HepG2 (cell line): ENCODE results near the gene SNF8. TPM values are rescaled to one million over a fixed set of nuclear protein-coding genes. Genes with fewer than 3 reads are reported as not detected.

Experiments used
- ATAC-seq: fragments of 200-7000 bp; cut with Tn5 transposase; 3 replicates; pipeline ENCODE4 v1.9.1; 2020; ENCODE audit warnings: mild to moderate bottlenecking, moderate library complexity
- BruUV-seq: library from RNA; stranded (reverse); fragments of 400-500 nt; replicated peaks from 2 replicates; lab custom pipeline; 2021; lab: Mats Ljungman, UMichigan
- CTCF ChIA-PET: fragments of 300-600 bp; formaldehyde crosslinking; extraction: SDS; loops from one replicate; lab custom pipeline; 2021; ENCODE audit warnings: low total read pairs, inconsistent platforms, low intra/inter-chr PET ratio; lab: Yijun Ruan, JAX
- POLR2A ChIA-PET: fragments of 350-600 bp; sonication (Branson Sonifier 250); formaldehyde crosslinking; loops from one replicate; lab custom pipeline; 2020; ENCODE audit warnings: antibody characterized with exemption, inconsistent platforms; lab: Yijun Ruan, JAX
- DNase-seq: peaks from one replicate; pipeline ENCODE4 v3.0.0-alpha.2; 2015; ENCODE audit warnings: low spot score
- FAIRE-seq: peaks from 3 replicates; lab custom pipeline; 2011; peaks lifted over from hg19 to GRCh38; lab: Jason Lieb, UNC
- H2AFZ ChIP-seq: one replicate; pipeline ENCODE4 v1.6.1; 2011; ENCODE audit warnings: low read length, inconsistent platforms
- H3K27ac ChIP-seq: fragments of 300-600 bp; 3 replicates; pipeline ENCODE4 v1.8.0; 2011; ENCODE audit warnings: mixed run types, mild to moderate bottlenecking, mixed read lengths, low read length, inconsistent platforms; ENCODE audit not compliant: insufficient read depth; ENCODE audit errors: extremely low read length
- H3K27me3 ChIP-seq, 2 experiments: fragments of 200-600 bp in 1 of 2; 2 replicates in 1 of 2; 3 replicates in 1 of 2; pipeline versions ENCODE4 v1.6.0 to v1.8.0; 2011; ENCODE audit warnings: low read length in 2 of 2, mild to moderate bottlenecking in 2 of 2, moderate library complexity in 2 of 2, inconsistent platforms in 1 of 2; ENCODE audit not compliant: insufficient read depth in 2 of 2, control insufficient read depth in 1 of 2
- H3K36me3 ChIP-seq, 2 experiments: fragments of 200-600 bp in 1 of 2; replicated peaks in 1 of 2; 2 replicates in 1 of 2; 3 replicates in 1 of 2; pipeline versions ENCODE4 v1.5.1 to v1.8.0; 2011; ENCODE audit warnings: low read length in 2 of 2, inconsistent platforms in 1 of 2; ENCODE audit not compliant: insufficient read depth in 2 of 2, control insufficient read depth in 1 of 2
- H3K4me1 ChIP-seq: 2 replicates; pipeline ENCODE4 v1.5.1; 2012; ENCODE audit warnings: low read length, inconsistent platforms; ENCODE audit not compliant: insufficient read depth
- H3K4me2 ChIP-seq: 2 replicates; pipeline ENCODE4 v1.6.0; 2011; ENCODE audit warnings: low read depth, low read length, inconsistent platforms
- H3K4me3 ChIP-seq, 3 experiments: fragments of 200-600 bp in 1 of 3; sonication (generic), shearing (Covaris generic) in 1 of 3; replicated peaks in 1 of 3; 2 replicates each; pipeline ENCODE4 v1.5.1; 2011 to 2016; ENCODE audit warnings: low read length in 3 of 3, inconsistent platforms in 2 of 3, low read depth in 2 of 3, mild to moderate bottlenecking in 2 of 3, control low read depth in 1 of 3, mixed read lengths in 1 of 3; ENCODE audit not compliant: insufficient read depth in 1 of 3
- H3K79me2 ChIP-seq: one replicate; pipeline ENCODE4 v1.6.1; 2011; ENCODE audit warnings: low read length, inconsistent platforms; ENCODE audit not compliant: insufficient read depth
- H3K9ac ChIP-seq: 2 replicates; pipeline ENCODE4 v1.6.0; 2011; ENCODE audit warnings: mild to moderate bottlenecking, low read depth, low read length, inconsistent platforms; ENCODE audit not compliant: insufficient read depth
- H3K9me3 ChIP-seq: 2 replicates; pipeline ENCODE4 v1.5.1; 2012; ENCODE audit warnings: mild to moderate bottlenecking, low read length
- H4K20me1 ChIP-seq: 2 replicates; pipeline ENCODE4 v1.6.0; 2011; ENCODE audit warnings: inconsistent platforms, mild to moderate bottlenecking, low read length, moderate library complexity; ENCODE audit not compliant: insufficient read depth
- BORCS8-MEF2B ChIP-seq: sonication (generic); formaldehyde crosslinking; IDR thresholded peaks from 2 replicates; pipeline ENCODE4 v1.8.0; 2022; ENCODE audit warnings: mild to moderate bottlenecking, missing genetic modification reagents
- GTF2F1 ChIP-seq: fragments of 150-350 bp; IDR thresholded peaks from 2 replicates; pipeline ENCODE4 v1.6.1; 2014; ENCODE audit warnings: low read length
- KLF6 ChIP-seq: IDR thresholded peaks from 2 replicates; pipeline ENCODE4 v1.8.0; 2016; ENCODE audit warnings: missing biosample characterization, missing genetic modification reagents
- SMAD9 ChIP-seq: sonication (generic); formaldehyde crosslinking; IDR thresholded peaks from 2 replicates; pipeline ENCODE4 v1.5.1; 2020; ENCODE audit warnings: mild to moderate bottlenecking, missing genetic modification reagents
- SP1 ChIP-seq, 2 experiments: fragments of 450-650 bp in 1 of 2; sonication (generic) in 1 of 2; formaldehyde crosslinking in 1 of 2; IDR thresholded peaks; 2 replicates each; pipeline versions ENCODE4 v1.4.0 to v1.6.1; 2016 to 2020; ENCODE audit warnings: missing genetic modification reagents in 1 of 2
- ZNF713 ChIP-seq: sonication (generic); formaldehyde crosslinking; IDR thresholded peaks from 2 replicates; pipeline ENCODE4 v1.4.0; 2020; ENCODE audit warnings: mild to moderate bottlenecking, missing genetic modification reagents
- ZNF816 ChIP-seq: sonication (generic); formaldehyde crosslinking; IDR thresholded peaks from 2 replicates; pipeline ENCODE4 v1.8.0; 2022; ENCODE audit warnings: missing genetic modification reagents, mild to moderate bottlenecking, borderline replicate concordance
- ZSCAN21 ChIP-seq: sonication (generic); formaldehyde crosslinking; IDR thresholded peaks from 2 replicates; pipeline ENCODE4 v1.8.0; 2022; ENCODE audit warnings: mild to moderate bottlenecking, missing genetic modification reagents, moderate library complexity, borderline replicate concordance
- WGBS: methylation state at CpG from one replicate; pipeline ENCODE4 v1.1.6; 2017; ENCODE audit warnings: low lambda C conversion rate; 5-methylcytosine and 5-hydroxymethylcytosine counted together
- in situ Hi-C: cut with HindIII; loops from 2 replicates; pipeline ENCODE4 v1.10.0; 2017; ENCODE audit warnings: low pct_unique_long_range_greater_than_20kb; ENCODE audit not compliant: extremely low pct_ligation_motif_present
- intact Hi-C: fragments of 100-400 bp; cut with micrococcal nuclease; formaldehyde crosslinking; loops from one replicate; pipeline ENCODE4 v1.10.0; 2022; ENCODE audit not compliant: unreplicated experiment
- polyA plus RNA-seq, 8 experiments: library from polyadenylated mRNA; depleted of rRNA in 3 of 8; stranded (reverse) in 7 of 8; unstranded in 1 of 8; fragments of >200 nt; fragmentation: Illumina TruSeq in 4 of 8; extraction: Trizol in 4 of 8; gene quantifications; 2 replicates each; pipeline versions ENCODE4 v1.2.1 to v1.2.3, GENCODE V29; 2011 to 2016; ENCODE audit warnings: low read depth in 4 of 8, missing spikeins in 1 of 8, mixed read lengths in 1 of 8; ENCODE audit not compliant: insufficient read depth in 1 of 8
- total RNA-seq, 5 experiments: library from RNA; depleted of rRNA; stranded (reverse); fragments of >200 nt; fragmentation: Illumina TruSeq; extraction: Trizol; gene quantifications; 2 replicates each; pipeline ENCODE4 v1.2.3, GENCODE V29; 2016; ENCODE audit warnings: low read depth in 1 of 5
- TF ChIP-seq, protein P1 (sequence below): sonication (generic); formaldehyde crosslinking; IDR thresholded peaks from 2 replicates; pipeline ENCODE4 v1.5.1; 2020; ENCODE audit warnings: missing genetic modification reagents, mild to moderate bottlenecking, borderline replicate concordance
- TF ChIP-seq, protein P2 (sequence below): IDR thresholded peaks from 2 replicates; pipeline ENCODE4 v1.6.1; 2016; ENCODE audit warnings: missing compliant biosample characterization, missing genetic modification reagents, borderline replicate concordance
- TF ChIP-seq, protein P3 (sequence below): sonication (generic); formaldehyde crosslinking; IDR thresholded peaks from 2 replicates; pipeline ENCODE4 v1.4.0; 2020; ENCODE audit warnings: missing genetic modification reagents, low read depth, mild to moderate bottlenecking, borderline replicate concordance
- TF ChIP-seq, protein P4 (sequence below): sonication (generic); formaldehyde crosslinking; IDR thresholded peaks from 2 replicates; pipeline ENCODE4 v1.4.0; 2020; ENCODE audit warnings: missing genetic modification reagents
- TF ChIP-seq, protein P5 (sequence below): sonication (generic); formaldehyde crosslinking; IDR thresholded peaks from 2 replicates; pipeline ENCODE4; 2020; ENCODE audit warnings: missing genetic modification reagents, mild to moderate bottlenecking, borderline replicate concordance

The SNF8 gene
- total and polyA plus RNA-seq, 2 of the 13 experiments (the other 11 are each of a cell fraction or from before 2014, with no cell fraction given), result 114 to 153 TPM

DNA sequence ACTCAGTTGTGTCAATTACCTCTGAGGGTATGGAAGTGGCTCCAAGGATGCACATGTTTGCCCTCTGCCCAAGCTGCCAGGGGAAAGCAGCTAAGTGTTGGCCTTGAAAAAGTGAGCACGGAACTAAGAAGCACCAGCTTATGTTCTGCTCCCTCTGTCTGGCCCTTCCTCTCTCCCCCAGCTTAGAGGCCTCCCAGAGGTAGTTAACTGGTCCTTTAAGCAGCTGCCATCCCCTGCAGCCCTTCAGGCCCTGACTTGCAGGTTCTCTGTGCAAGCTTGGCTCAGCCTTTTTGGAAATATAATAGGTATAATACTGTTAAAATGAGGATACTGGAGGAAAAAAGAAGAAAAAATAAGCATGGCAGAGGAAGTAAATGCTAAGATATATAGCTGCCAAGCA lies 43.4 kb downstream of the SNF8 start:
- Histone ChIP-seq H3K9ac (no peak overlapping the region), H3K27me3 (no peaks in the 10 kb centered on the region), H3K4me3 (no peak overlapping the region), H3K79me2 (no peaks in the 10 kb centered on the region), H2AFZ (no peak overlapping the region), H3K4me2 (no peak overlapping the region), H3K27ac (no peak overlapping the region), H3K9me3 (no peaks in the 10 kb centered on the region), H3K36me3 (peaks cover 0 to 1% of the 10 kb centered on the region in 2 experiments; a peak in 2 of 5 replicates), H4K20me1 (no peaks in the 10 kb centered on the region; the same call in 1 of the 2 replicates), H3K4me1 (peaks cover 47% of the 10 kb centered on the region)
- in situ Hi-C loops, result no loop called here
- DNase-seq (no peak), FAIRE-seq (no peak), ATAC-seq (peak; percentile 19; the same call in 2 of the 3 replicates)
- TF ChIP-seq, protein P1, sequence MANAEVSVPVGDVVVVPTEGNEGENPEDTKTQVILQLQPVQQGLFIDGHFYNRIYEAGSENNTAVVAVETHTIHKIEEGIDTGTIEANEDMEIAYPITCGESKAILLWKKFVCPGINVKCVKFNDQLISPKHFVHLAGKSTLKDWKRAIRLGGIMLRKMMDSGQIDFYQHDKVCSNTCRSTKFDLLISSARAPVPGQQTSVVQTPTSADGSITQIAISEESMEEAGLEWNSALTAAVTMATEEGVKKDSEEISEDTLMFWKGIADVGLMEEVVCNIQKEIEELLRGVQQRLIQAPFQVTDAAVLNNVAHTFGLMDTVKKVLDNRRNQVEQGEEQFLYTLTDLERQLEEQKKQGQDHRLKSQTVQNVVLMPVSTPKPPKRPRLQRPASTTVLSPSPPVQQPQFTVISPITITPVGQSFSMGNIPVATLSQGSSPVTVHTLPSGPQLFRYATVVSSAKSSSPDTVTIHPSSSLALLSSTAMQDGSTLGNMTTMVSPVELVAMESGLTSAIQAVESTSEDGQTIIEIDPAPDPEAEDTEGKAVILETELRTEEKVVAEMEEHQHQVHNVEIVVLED (CRISPR knock-in tag), result no peak
- TF ChIP-seq BORCS8-MEF2B (no peak), SMAD9 (CRISPR knock-in tag) (no peak), SP1 (IDR thresholded peaks at IDR 0.05) (no peak), SP1 (CRISPR knock-in tag; IDR thresholded peaks at IDR 0.05) (no peak), ZNF816 (CRISPR knock-in tag) (no peak), ZSCAN21 (CRISPR knock-in tag) (no peak), KLF6 (no peak), ZNF713 (CRISPR knock-in tag) (no peak), GTF2F1 (no peak)
- TF ChIP-seq, protein P2, sequence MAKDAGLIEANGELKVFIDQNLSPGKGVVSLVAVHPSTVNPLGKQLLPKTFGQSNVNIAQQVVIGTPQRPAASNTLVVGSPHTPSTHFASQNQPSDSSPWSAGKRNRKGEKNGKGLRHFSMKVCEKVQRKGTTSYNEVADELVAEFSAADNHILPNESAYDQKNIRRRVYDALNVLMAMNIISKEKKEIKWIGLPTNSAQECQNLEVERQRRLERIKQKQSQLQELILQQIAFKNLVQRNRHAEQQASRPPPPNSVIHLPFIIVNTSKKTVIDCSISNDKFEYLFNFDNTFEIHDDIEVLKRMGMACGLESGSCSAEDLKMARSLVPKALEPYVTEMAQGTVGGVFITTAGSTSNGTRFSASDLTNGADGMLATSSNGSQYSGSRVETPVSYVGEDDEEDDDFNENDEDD, result no peak
- TF ChIP-seq, protein P3, sequence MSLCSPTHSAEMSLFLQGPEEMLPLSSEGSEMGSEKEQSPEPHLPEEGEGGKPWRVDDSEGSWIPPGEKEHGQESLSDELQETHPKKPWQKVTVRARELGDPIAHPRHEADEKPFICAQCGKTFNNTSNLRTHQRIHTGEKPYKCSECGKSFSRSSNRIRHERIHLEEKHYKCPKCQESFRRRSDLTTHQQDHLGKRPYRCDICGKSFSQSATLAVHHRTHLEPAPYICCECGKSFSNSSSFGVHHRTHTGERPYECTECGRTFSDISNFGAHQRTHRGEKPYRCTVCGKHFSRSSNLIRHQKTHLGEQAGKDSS (CRISPR knock-in tag), result no peak
- TF ChIP-seq, protein P4, sequence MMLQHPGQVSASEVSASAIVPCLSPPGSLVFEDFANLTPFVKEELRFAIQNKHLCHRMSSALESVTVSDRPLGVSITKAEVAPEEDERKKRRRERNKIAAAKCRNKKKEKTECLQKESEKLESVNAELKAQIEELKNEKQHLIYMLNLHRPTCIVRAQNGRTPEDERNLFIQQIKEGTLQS, result no peak
- TF ChIP-seq, protein P5, sequence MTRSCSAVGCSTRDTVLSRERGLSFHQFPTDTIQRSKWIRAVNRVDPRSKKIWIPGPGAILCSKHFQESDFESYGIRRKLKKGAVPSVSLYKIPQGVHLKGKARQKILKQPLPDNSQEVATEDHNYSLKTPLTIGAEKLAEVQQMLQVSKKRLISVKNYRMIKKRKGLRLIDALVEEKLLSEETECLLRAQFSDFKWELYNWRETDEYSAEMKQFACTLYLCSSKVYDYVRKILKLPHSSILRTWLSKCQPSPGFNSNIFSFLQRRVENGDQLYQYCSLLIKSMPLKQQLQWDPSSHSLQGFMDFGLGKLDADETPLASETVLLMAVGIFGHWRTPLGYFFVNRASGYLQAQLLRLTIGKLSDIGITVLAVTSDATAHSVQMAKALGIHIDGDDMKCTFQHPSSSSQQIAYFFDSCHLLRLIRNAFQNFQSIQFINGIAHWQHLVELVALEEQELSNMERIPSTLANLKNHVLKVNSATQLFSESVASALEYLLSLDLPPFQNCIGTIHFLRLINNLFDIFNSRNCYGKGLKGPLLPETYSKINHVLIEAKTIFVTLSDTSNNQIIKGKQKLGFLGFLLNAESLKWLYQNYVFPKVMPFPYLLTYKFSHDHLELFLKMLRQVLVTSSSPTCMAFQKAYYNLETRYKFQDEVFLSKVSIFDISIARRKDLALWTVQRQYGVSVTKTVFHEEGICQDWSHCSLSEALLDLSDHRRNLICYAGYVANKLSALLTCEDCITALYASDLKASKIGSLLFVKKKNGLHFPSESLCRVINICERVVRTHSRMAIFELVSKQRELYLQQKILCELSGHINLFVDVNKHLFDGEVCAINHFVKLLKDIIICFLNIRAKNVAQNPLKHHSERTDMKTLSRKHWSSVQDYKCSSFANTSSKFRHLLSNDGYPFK (CRISPR knock-in tag), result no peak
- WGBS, result 93% methylated on average over 1 of the region's 1 CpG
- ChIA-PET POLR2A (interaction anchor here (0.8 to 2.4 kb wide), 3 partner anchors 9 to 167 kb away, joined by 4 to 16 read pairs (median 4); partner anchors contain the start of genes ATP5MC1 and SNF8), CTCF (no interaction called here)
- no TSS peak for BruUV-seq
- intact Hi-C loops, result no loop called here
